Endometrium (tissue), 2 donors: ENCODE data around the gene SERPING1.

Source experiments
- FAIRE-seq: peaks from 2 replicates; lab custom pipeline; 2012; peaks lifted over from hg19 to GRCh38; lab: Jason Lieb, UNC
- donor health status: control.
- donor health status: control.

Gene SERPING1

GRCh38 chr11:57597916-57598830 lies 688 bp downstream of the SERPING1 start:
- no peak for FAIRE-seq

GRCh38 chr11:57598831-57599155 lies 1.3 kb downstream of the SERPING1 start:
- FAIRE-seq: no peak

- FAIRE-seq: no peak
These were observed 1.9 kb downstream of the SERPING1 start for GRCh38 chr11:57599381-57599780.

GRCh38 chr11:57601297-57601696 lies 3.8 kb downstream of the SERPING1 start:
- no peak for FAIRE-seq

- no peak for FAIRE-seq
These were observed 7.0 kb downstream of the SERPING1 start for GRCh38 chr11:57604296-57605027.

- no peak for FAIRE-seq
These were observed 7.5 kb downstream of the SERPING1 start for GRCh38 chr11:57605028-57605420.

- FAIRE-seq: no peak
These were observed 12.7 kb downstream of the SERPING1 start for GRCh38 chr11:57610170-57610569.

- FAIRE-seq: no peak
These were observed 16.8 kb downstream of the SERPING1 start for GRCh38 chr11:57614234-57614772.

GRCh38 chr11:57615308-57615707 lies 17.8 kb downstream of the SERPING1 start:
- no peak for FAIRE-seq

- no peak for FAIRE-seq
These were observed 19.1 kb downstream of the SERPING1 start for GRCh38 chr11:57616595-57616994.

GRCh38 chr11:57618438-57618837 lies 21.0 kb downstream of the SERPING1 start:
- FAIRE-seq: no peak

- FAIRE-seq: no peak
These were observed 21.8 kb downstream of the SERPING1 start for GRCh38 chr11:57619331-57619730.

- no peak for FAIRE-seq
These were observed 23.0 kb downstream of the SERPING1 start for GRCh38 chr11:57620467-57620866.

- no peak for FAIRE-seq
These were observed 24.8 kb downstream of the SERPING1 start for GRCh38 chr11:57622263-57622662.

- FAIRE-seq: no peak
These were observed 27.4 kb downstream of the SERPING1 start for GRCh38 chr11:57624864-57625263.

GRCh38 chr11:57626895-57627294 lies 29.4 kb downstream of the SERPING1 start:
- no peak for FAIRE-seq

- FAIRE-seq: no peak
These were observed 32.7 kb downstream of the SERPING1 start for GRCh38 chr11:57630171-57630570.

GRCh38 chr11:57632116-57632515 lies 34.6 kb downstream of the SERPING1 start:
- FAIRE-seq: no peak

GRCh38 chr11:57633394-57634070 lies 36.0 kb downstream of the SERPING1 start:
- no peak for FAIRE-seq

GRCh38 chr11:57634311-57634710 lies 36.8 kb downstream of the SERPING1 start:
- FAIRE-seq: no peak

GRCh38 chr11:57635246-57635645 lies 37.8 kb downstream of the SERPING1 start:
- no peak for FAIRE-seq

- no peak for FAIRE-seq
These were observed 40.1 kb downstream of the SERPING1 start for GRCh38 chr11:57637626-57638004.
